H9 (cell line): ENCODE results near the gene CBX8. TPM values are rescaled to one million over a fixed set of nuclear protein-coding genes. Genes with fewer than 3 reads are reported as not detected.

Source experiments
- DNase-seq: peaks from one replicate; pipeline ENCODE4 v3.0.0-alpha.2; 2017
- H2AFZ ChIP-seq: one replicate; pipeline ENCODE4 v1.6.1; 2013; ENCODE audit warnings: mild to moderate bottlenecking, low read length, control low read depth, moderate library complexity
- H2AK5ac ChIP-seq: 2 replicates; pipeline ENCODE4 v1.6.1; 2013; ENCODE audit warnings: low read length, control low read depth, mixed read lengths; ENCODE audit not compliant: insufficient read length
- H2BK120ac ChIP-seq: one replicate; pipeline ENCODE4 v1.6.1; 2013; ENCODE audit warnings: low read depth, mild to moderate bottlenecking, low read length, control low read depth, inconsistent platforms; ENCODE audit not compliant: poor library complexity, severe bottlenecking
- H2BK12ac ChIP-seq: 2 replicates; pipeline ENCODE4 v1.6.1; 2013; ENCODE audit warnings: low read length, control low read depth, mixed read lengths, low read depth; ENCODE audit not compliant: insufficient read length
- H2BK15ac ChIP-seq: 2 replicates; pipeline ENCODE4 v1.6.1; 2013; ENCODE audit warnings: low read depth, low read length, control low read depth
- H2BK20ac ChIP-seq: one replicate; pipeline ENCODE4 v1.6.1; 2013; ENCODE audit warnings: low read depth, mild to moderate bottlenecking, low read length, control low read depth, inconsistent platforms; ENCODE audit not compliant: poor library complexity, severe bottlenecking
- H2BK5ac ChIP-seq: 2 replicates; pipeline ENCODE4 v1.6.1; 2013; ENCODE audit warnings: low read length, control low read depth, mixed read lengths; ENCODE audit not compliant: insufficient read length
- H3K14ac ChIP-seq: 2 replicates; pipeline ENCODE4 v1.6.1; 2013; ENCODE audit warnings: low read length, control low read depth; ENCODE audit not compliant: insufficient read depth
- H3K18ac ChIP-seq: 2 replicates; pipeline ENCODE4 v1.6.1; 2013; ENCODE audit warnings: low read depth, mild to moderate bottlenecking, mixed read lengths, low read length, control low read depth; ENCODE audit not compliant: insufficient read length
- H3K23ac ChIP-seq: 2 replicates; pipeline ENCODE4 v1.6.1; 2013; ENCODE audit warnings: low read length, control low read depth, mixed read lengths, low read depth; ENCODE audit not compliant: insufficient read length
- H3K23me2 ChIP-seq: 2 replicates; pipeline ENCODE4 v1.6.1; 2013; ENCODE audit warnings: low read depth, mild to moderate bottlenecking, mixed read lengths, low read length, control low read depth; ENCODE audit not compliant: insufficient read length, poor library complexity, severe bottlenecking
- H3K27ac ChIP-seq: 2 replicates; pipeline ENCODE4 v1.5.1; 2013; ENCODE audit warnings: low read length, control low read depth, mixed read lengths, low read depth; ENCODE audit not compliant: insufficient read length
- H3K27me3 ChIP-seq: 2 replicates; pipeline ENCODE4 v1.6.1; 2013; ENCODE audit warnings: low read length, control low read depth, inconsistent platforms; ENCODE audit not compliant: insufficient read depth
- H3K4ac ChIP-seq: 2 replicates; pipeline ENCODE4 v1.6.1; 2013; ENCODE audit warnings: low read depth, mild to moderate bottlenecking, control low read depth, inconsistent platforms, low read length, moderate library complexity
- H3K4me1 ChIP-seq: 2 replicates; pipeline ENCODE4 v1.6.1; 2013; ENCODE audit warnings: low read length, control low read depth, inconsistent platforms; ENCODE audit not compliant: insufficient read depth
- H3K4me2 ChIP-seq: 2 replicates; pipeline ENCODE4 v1.6.1; 2013; ENCODE audit warnings: low read length, control low read depth, mixed read lengths; ENCODE audit not compliant: insufficient read length, insufficient read depth
- H3K56ac ChIP-seq: 2 replicates; pipeline ENCODE4 v1.6.1; 2013; ENCODE audit warnings: low read depth, mild to moderate bottlenecking, mixed read lengths, low read length, control low read depth; ENCODE audit not compliant: insufficient read length
- H3K79me1 ChIP-seq: 2 replicates; pipeline ENCODE4 v1.6.1; 2013; ENCODE audit warnings: low read depth, mild to moderate bottlenecking, moderate library complexity, low read length, control low read depth, inconsistent platforms; ENCODE audit not compliant: insufficient read depth, poor library complexity, severe bottlenecking
- H3K79me2 ChIP-seq: 2 replicates; pipeline ENCODE4 v1.6.1; 2013; ENCODE audit warnings: low read length, control low read depth, inconsistent platforms; ENCODE audit not compliant: insufficient read depth
- H3K9ac ChIP-seq: 2 replicates; pipeline ENCODE4 v1.6.1; 2013; ENCODE audit warnings: low read length, control low read depth, mixed read lengths; ENCODE audit not compliant: insufficient read length; ENCODE audit errors: extremely low read depth
- H3K9me3 ChIP-seq: one replicate; pipeline ENCODE4 v1.6.1; 2013; ENCODE audit warnings: low read depth, low read length, inconsistent platforms; ENCODE audit not compliant: control insufficient read depth
- H3T11ph ChIP-seq: one replicate; pipeline ENCODE4 v1.6.1; 2013; ENCODE audit warnings: mild to moderate bottlenecking, low read length, control low read depth, inconsistent platforms
- H4K20me1 ChIP-seq: one replicate; pipeline ENCODE4 v1.6.1; 2013; ENCODE audit not compliant: control insufficient read depth, insufficient read length, insufficient read depth
- H4K5ac ChIP-seq: 2 replicates; pipeline ENCODE4 v1.6.1; 2013; ENCODE audit warnings: low read depth, mild to moderate bottlenecking, mixed read lengths, low read length, control low read depth; ENCODE audit not compliant: insufficient read length
- H4K8ac ChIP-seq: replicated peaks from 2 replicates; pipeline ENCODE4 v1.6.1; 2013; ENCODE audit warnings: low read length, control low read depth, mixed read lengths, low read depth; ENCODE audit not compliant: insufficient read length
- H4K91ac ChIP-seq: 2 replicates; pipeline ENCODE4 v1.6.1; 2013; ENCODE audit warnings: low read depth, mild to moderate bottlenecking, moderate library complexity, mixed read lengths, low read length, control low read depth; ENCODE audit not compliant: insufficient read length
- H3K27ac Mint-ChIP-seq, 3 experiments: 2 replicates in 2 of 3; 3 replicates in 1 of 3; pipeline ENCODE4 v1.8.0; 2020 to 2021; ENCODE audit warnings: mixed read lengths in 3 of 3, mild to moderate bottlenecking in 1 of 3, moderate library complexity in 1 of 3
- H3K27me3 Mint-ChIP-seq: 2 replicates; pipeline ENCODE4 v1.8.0; 2021; ENCODE audit warnings: low read depth, mild to moderate bottlenecking, moderate library complexity, mixed read lengths
- H3K36me3 Mint-ChIP-seq, 3 experiments: 2 replicates in 2 of 3; 3 replicates in 1 of 3; pipeline ENCODE4 v1.8.0; 2020 to 2021; ENCODE audit warnings: low read depth in 3 of 3, mixed read lengths in 3 of 3; ENCODE audit not compliant: insufficient read depth in 1 of 3
- H3K4me1 Mint-ChIP-seq, 2 experiments: 2 replicates each; pipeline ENCODE4 v1.8.0; 2020; ENCODE audit warnings: mixed read lengths in 2 of 2
- H3K4me3 Mint-ChIP-seq, 2 experiments: 2 replicates in 1 of 2; 3 replicates in 1 of 2; pipeline ENCODE4 v1.8.0; 2020 to 2021; ENCODE audit warnings: mild to moderate bottlenecking in 2 of 2, mixed read lengths in 2 of 2, moderate library complexity in 1 of 2
- H3K9me3 Mint-ChIP-seq, 2 experiments: 2 replicates in 1 of 2; 3 replicates in 1 of 2; pipeline ENCODE4 v1.8.0; 2020; ENCODE audit warnings: mild to moderate bottlenecking in 2 of 2, mixed read lengths in 2 of 2, moderate library complexity in 1 of 2
- WGBS: extraction: QIAGEN DNeasy Blood & Tissue Kit; methylation state at CpG from one replicate; pipeline ENCODE4 v1.1.7; 2013; ENCODE audit warnings: missing lambda C conversion rate, low lambda C conversion rate, mixed read lengths; ENCODE audit not compliant: insufficient read length; ENCODE audit errors: extremely low coverage; 5-methylcytosine and 5-hydroxymethylcytosine counted together
- total RNA-seq: library from RNA; stranded (reverse); gene quantifications from 2 replicates; pipeline ENCODE4 v1.2.1, GENCODE V29; 2021
- TF ChIP-seq, protein P1 (sequence below): fragments of 200-600 bp; sonication (generic); conservative IDR thresholded peaks from 3 replicates; pipeline ENCODE4 v1.8.0; 2021; ENCODE audit warnings: antibody characterized with exemption, mild to moderate bottlenecking

Gene CBX8
- total RNA-seq, 1 experiment from 2014 or later = 1.2 TPM

DNA sequence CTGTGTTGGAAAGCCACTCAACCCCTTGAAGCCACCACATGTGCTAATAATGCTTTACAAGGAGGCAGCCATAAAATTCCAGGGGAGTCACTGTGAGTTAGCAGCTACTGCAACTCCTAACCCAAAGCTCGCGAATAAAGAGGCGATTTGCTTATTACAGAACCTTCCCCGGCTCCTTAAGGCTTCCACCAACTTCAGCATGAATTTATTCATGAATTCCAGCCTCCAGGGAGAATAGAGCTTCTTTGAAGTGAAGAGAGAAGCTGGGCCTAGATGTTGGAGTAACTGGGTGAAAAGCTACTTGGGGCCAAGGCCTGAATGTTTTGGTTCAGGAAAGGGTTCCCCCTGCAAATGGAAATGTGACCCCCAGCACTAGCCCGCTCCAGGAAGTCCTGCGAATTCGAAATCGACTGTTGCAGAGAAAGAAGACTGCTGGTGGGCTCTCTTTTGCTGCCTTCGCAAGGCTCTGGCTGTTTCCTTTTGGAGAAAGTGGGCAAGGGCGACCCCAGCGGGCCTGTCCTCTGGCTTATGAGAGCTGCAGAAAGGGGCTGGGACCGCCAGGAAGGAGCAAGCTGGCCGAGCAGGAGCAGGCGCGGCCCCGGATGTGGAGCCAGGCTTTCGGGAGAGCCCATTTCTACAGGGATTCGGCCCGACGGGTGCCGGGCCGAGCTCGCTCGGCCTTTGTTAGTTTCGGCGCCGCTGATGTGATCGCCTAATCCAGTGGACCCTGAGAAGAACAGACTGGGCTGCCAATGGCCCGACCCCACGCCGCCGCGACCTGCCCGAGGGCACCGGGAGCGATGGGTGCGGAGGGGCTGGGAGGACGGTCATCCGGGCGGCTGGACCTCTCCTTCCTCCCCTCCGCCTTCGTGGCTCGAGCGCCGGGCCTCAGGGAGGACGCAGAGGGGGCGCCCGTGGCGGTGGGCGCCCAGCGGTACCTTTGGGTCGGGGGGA lies 7.6 kb downstream of the CBX8 start:
- Mint-ChIP-seq H3K27ac (peak overlapping the region in 1 of 3 experiments; percentile 62; a peak in 1 of 7 replicates), H3K4me1 (peaks cover 38 to 57% of the 10 kb centered on the region in 2 experiments), H3K9me3 (peaks cover 0 to 3% of the 10 kb centered on the region in 2 experiments; a peak in 1 of 5 replicates), H3K27me3 (peaks cover 86% of the 10 kb centered on the region), H3K36me3 (peaks cover 4 to 18% (median 10%) of the 10 kb centered on the region in 3 experiments; a peak in 6 of 7 replicates), H3K4me3 (peak overlapping the region; percentile 59 to 70)
- Histone ChIP-seq H4K8ac (no peak overlapping the region), H4K91ac (no peak overlapping the region), H3T11ph (no peak overlapping the region), H3K14ac (peak overlapping the region; percentile 61; the same call in 1 of the 2 replicates), H2BK5ac (no peak overlapping the region), H2BK120ac (no peak overlapping the region), H4K5ac (no peak overlapping the region), H2BK12ac (no peak overlapping the region), H3K4me1 (peaks cover 8% of the 10 kb centered on the region), H3K79me2 (no peaks in the 10 kb centered on the region), H3K23me2 (peaks cover 6% of the 10 kb centered on the region), H2AK5ac (no peak overlapping the region), H4K20me1 (peaks cover 9% of the 10 kb centered on the region), H2BK15ac (no peak overlapping the region), H2AFZ (no peak overlapping the region), H3K23ac (no peak overlapping the region), H3K27me3 (peaks cover 51% of the 10 kb centered on the region), H3K27ac (no peak overlapping the region), H3K79me1 (no peaks in the 10 kb centered on the region), H3K56ac (no peak overlapping the region), H3K18ac (peak overlapping the region; percentile 85), H3K9ac (no peak overlapping the region), H3K4ac (no peak overlapping the region), H2BK20ac (no peak overlapping the region), H3K4me2 (peak overlapping the region; percentile 54), H3K9me3 (no peaks in the 10 kb centered on the region)
- WGBS = no CpG with 5 or more reads among the region's 52 CpGs
- DNase-seq = peak; percentile 93
- TF ChIP-seq, protein P1, sequence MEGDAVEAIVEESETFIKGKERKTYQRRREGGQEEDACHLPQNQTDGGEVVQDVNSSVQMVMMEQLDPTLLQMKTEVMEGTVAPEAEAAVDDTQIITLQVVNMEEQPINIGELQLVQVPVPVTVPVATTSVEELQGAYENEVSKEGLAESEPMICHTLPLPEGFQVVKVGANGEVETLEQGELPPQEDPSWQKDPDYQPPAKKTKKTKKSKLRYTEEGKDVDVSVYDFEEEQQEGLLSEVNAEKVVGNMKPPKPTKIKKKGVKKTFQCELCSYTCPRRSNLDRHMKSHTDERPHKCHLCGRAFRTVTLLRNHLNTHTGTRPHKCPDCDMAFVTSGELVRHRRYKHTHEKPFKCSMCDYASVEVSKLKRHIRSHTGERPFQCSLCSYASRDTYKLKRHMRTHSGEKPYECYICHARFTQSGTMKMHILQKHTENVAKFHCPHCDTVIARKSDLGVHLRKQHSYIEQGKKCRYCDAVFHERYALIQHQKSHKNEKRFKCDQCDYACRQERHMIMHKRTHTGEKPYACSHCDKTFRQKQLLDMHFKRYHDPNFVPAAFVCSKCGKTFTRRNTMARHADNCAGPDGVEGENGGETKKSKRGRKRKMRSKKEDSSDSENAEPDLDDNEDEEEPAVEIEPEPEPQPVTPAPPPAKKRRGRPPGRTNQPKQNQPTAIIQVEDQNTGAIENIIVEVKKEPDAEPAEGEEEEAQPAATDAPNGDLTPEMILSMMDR = no peak
